Suprapubic skin (tissue), 3 donors: ENCODE measurements around the gene CXCL14.

Source experiments
- CTCF ChIP-seq, 2 donors: fragments of 200-600 bp in 1 of 2; fragments of 450-650 bp in 1 of 2; sonication (generic) in 1 of 2; IDR thresholded peaks; one replicate each; pipeline ENCODE4 v1.5.1; 2016 to 2019; ENCODE audit warnings: antibody characterized with exemption in 2 of 2, mild to moderate bottlenecking in 1 of 2, moderate library complexity in 1 of 2
- EP300 ChIP-seq: sonication (generic); formaldehyde crosslinking; IDR thresholded peaks from one replicate; pipeline ENCODE4 v1.6.1; 2017; ENCODE audit warnings: antibody characterized with exemption
- POLR2A ChIP-seq, 2 donors: fragments of 450-650 bp; IDR thresholded peaks; one replicate each; pipeline ENCODE4 v1.6.1; 2017; ENCODE audit warnings: antibody characterized with exemption in 2 of 2, mild to moderate bottlenecking in 2 of 2, moderate library complexity in 2 of 2

- TF ChIP-seq CTCF (IDR thresholded peaks at IDR 0.05), result no peak
- no peak for TF ChIP-seq POLR2A (IDR thresholded peaks at IDR 0.05)
- TF ChIP-seq EP300, result no peak
These were observed 36.4 kb upstream of the CXCL14 start for GRCh38 chr5:135615171-135615570.
